Ectodermal cell (in vitro differentiated cells): ENCODE measurements around the gene ME1.

ENCODE experiments used
- H3K27ac ChIP-seq: 2 replicates; pipeline ENCODE4 v1.7.0; 2013; ENCODE audit warnings: mild to moderate bottlenecking, low read depth, low read length; ENCODE audit not compliant: insufficient read depth, poor library complexity, severe bottlenecking
- H3K27me3 ChIP-seq: 2 replicates; pipeline ENCODE4 v1.7.0; 2013; ENCODE audit warnings: mild to moderate bottlenecking, low read length; ENCODE audit not compliant: insufficient read depth, control insufficient read depth, poor library complexity, severe bottlenecking
- H3K36me3 ChIP-seq: one replicate; pipeline ENCODE4 v1.7.0; 2013; ENCODE audit warnings: low read length; ENCODE audit not compliant: control insufficient read depth, insufficient read depth
- H3K4me1 ChIP-seq: one replicate; pipeline ENCODE4 v1.7.0; 2013; ENCODE audit warnings: low read length; ENCODE audit not compliant: control insufficient read depth, insufficient read depth
- H3K4me3 ChIP-seq: 2 replicates; pipeline ENCODE4 v1.7.0; 2013; ENCODE audit warnings: low read depth, low read length, control low read depth; ENCODE audit not compliant: insufficient read depth
- H3K9me3 ChIP-seq: 2 replicates; pipeline ENCODE4 v1.7.0; 2013; ENCODE audit warnings: mild to moderate bottlenecking, low read length, moderate library complexity; ENCODE audit not compliant: control insufficient read depth
- WGBS, 2 experiments: methylation state at CpG; one replicate each; pipeline ENCODE4 v1.1.7; 2013; ENCODE audit warnings: missing lambda C conversion rate in 2 of 2; 5-methylcytosine and 5-hydroxymethylcytosine counted together

The ME1 gene

DNA sequence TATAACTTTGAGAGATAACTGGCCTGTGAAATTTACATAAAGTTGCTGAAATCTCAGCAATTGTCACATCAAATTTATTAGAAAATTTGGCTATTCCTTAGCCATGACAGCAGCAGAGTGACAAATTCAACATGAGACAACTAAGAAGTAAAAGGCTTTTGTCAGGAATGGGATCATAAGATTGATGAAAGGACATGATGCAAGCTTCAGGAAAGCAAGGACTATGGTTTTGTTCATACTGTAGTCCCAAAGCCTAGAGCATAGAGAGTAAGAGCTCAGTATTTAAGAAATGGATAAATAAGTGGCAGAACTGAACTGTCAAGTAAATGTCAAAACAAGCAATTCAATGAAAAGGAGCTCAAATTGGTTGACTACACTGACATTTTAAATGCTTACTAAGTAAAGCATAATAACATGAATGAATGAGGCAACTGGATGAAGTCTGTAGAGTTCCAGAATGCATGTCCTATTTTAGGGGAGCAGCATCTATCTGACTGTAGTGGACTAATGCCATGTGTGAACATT, 250.4 kb downstream of the ME1 start:
- Histone ChIP-seq H3K27ac (no peak overlapping the region), H3K4me3 (no peak overlapping the region), H3K36me3 (peaks cover 20% of the 10 kb centered on the region), H3K4me1 (no peaks in the 10 kb centered on the region), H3K27me3 (no peaks in the 10 kb centered on the region), H3K9me3 (no peaks in the 10 kb centered on the region)

DNA sequence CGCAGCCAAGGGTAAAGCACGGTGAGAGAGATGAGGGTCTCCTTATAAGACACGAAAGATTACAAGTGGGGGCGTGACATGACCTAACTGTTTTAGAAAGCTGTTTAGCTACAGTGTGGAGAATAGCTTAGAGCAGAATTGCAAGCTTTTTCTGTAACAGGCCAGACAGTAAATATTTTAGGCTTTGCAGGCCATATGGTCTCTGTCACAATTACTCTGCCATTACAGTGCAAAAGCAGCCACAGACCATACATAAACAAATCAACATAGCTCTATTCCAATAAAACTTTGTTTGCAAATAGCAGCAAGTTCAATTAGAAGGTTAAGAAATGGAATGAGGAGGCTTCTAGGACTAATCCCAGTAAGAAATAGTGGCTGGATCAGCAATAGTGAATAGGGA, 254.6 kb downstream of the ME1 start:
- Histone ChIP-seq H3K9me3 (no peaks in the 10 kb centered on the region), H3K4me3 (no peak overlapping the region), H3K27ac (no peak overlapping the region), H3K4me1 (no peaks in the 10 kb centered on the region), H3K27me3 (no peaks in the 10 kb centered on the region), H3K36me3 (peaks cover 24% of the 10 kb centered on the region)
- 94 to 96% methylated on average over 4 of the region's 4 CpGs for WGBS, 2 experiments

DNA sequence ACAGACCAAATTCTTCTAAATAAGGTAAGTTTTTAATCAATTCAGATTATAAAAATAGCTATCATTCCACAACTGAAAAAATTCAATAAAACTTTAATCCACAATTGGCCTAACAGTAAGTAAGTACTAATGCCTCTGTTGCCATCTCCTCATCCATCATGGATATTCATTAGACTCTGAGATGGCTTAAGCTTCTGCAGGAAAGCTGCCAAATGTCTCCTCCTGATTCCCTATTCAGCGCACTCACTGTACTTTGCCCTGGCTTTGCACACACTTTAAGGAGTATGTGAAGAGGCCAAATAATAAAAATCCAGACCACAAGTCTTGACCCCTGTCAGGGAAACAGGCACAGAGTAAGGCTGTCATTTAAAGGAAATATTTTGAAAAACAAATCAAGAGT, 261.3 kb downstream of the ME1 start:
- WGBS, 2 experiments: 93 to 100% methylated on average over 1 of the region's 1 CpG
- no peaks in the 10 kb centered on the region for H3K4me1 ChIP-seq
- H3K9me3 ChIP-seq: no peaks in the 10 kb centered on the region
- peaks cover 45% of the 10 kb centered on the region for H3K36me3 ChIP-seq
- H3K27me3 ChIP-seq: no peaks in the 10 kb centered on the region
- no peak overlapping the region for H3K4me3 ChIP-seq
- H3K27ac ChIP-seq: no peak overlapping the region

DNA sequence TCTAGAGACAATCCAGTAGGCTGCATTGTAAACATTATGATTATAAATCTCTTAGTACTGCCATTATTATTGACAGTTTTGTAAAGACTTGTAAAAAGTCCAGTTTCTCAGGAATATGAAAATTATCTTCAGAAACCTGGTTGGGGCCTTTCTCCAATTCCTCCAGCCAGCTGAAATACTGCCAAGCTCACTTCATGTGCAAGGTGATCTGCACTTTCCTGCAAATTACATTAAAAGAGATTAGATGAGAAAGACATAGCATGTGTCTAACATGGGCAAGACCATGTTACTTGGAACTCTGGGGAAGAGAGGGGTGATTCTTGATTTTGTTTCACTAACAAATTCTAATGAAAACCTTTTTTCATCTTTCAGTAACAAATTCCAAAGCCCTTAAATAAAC, 261.7 kb downstream of the ME1 start:
- H3K27me3 ChIP-seq: no peaks in the 10 kb centered on the region
- H3K36me3 ChIP-seq: peaks cover 45% of the 10 kb centered on the region

DNA sequence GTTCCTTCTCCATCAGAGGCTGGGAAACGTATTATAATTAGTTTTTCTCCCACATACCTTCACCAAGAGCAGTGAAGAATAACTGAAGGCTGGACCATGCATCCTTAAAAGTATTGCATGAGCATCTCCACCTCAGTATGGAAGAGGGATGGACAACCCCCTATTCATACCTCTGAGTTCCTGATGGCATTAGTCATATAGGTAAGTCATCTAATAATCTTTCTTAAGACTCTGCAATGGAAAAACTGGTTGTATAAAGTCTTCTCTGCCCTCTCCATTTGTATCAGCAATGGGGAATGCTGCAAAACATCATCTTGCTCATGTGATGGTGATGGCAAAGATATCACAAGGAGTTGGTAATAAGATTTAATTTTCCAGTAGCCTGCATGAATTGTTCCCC, 262.3 kb downstream of the ME1 start:
- Histone ChIP-seq H3K27me3 (no peaks in the 10 kb centered on the region), H3K27ac (no peak overlapping the region), H3K36me3 (peaks cover 42% of the 10 kb centered on the region), H3K9me3 (no peaks in the 10 kb centered on the region), H3K4me1 (no peaks in the 10 kb centered on the region), H3K4me3 (no peak overlapping the region)
- WGBS, 2 experiments: 82% methylated on average over 1 of the region's 1 CpG; no CpG with 5 or more reads in 1 of the 2 experiments

More for the DNA sequence above, 261.7 kb downstream of the ME1 start:
- no peaks in the 10 kb centered on the region for H3K9me3 ChIP-seq
- no peak overlapping the region for H3K4me3 ChIP-seq
- H3K27ac ChIP-seq: no peak overlapping the region
- H3K4me1 ChIP-seq: no peaks in the 10 kb centered on the region

DNA sequence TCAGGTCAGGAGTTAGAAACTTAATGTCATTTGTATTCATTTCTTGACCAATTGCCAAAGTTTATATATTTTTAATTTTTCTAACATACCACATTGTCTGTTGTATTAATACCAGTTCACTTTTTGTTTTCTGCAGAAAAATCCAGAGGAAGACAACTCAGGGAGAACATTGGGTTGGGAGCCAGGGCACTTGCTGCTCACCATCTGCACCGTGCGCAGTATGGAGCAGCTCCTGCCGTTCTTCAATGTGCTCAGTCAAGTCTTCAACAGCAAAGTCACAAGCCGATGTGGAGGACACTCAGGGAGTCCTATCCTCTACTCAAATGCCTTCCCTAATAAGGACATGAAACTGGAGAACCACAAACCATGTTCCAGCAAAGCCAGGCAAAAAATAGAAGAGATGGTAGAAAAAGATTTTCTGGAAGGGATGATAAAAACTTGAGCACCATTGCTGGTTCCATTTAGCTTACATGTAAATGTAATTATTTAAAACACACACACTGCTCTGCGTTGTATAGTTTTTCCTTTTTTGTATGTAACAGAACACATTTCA, 263.0 kb downstream of the ME1 start:
- Histone ChIP-seq H3K9me3 (no peaks in the 10 kb centered on the region), H3K4me1 (no peaks in the 10 kb centered on the region), H3K27ac (no peak overlapping the region), H3K4me3 (no peak overlapping the region), H3K27me3 (no peaks in the 10 kb centered on the region), H3K36me3 (peaks cover 39% of the 10 kb centered on the region)
- WGBS, 2 experiments: 90 to 95% methylated on average over 4 of the region's 5 CpGs
